IMR-90 (cell line): Measurements from ENCODE around the gene LARP1. TPM values are rescaled to one million over a fixed set of nuclear protein-coding genes. Genes with fewer than 3 reads are reported as not detected.
"Not testable (repeated sequence)": the region's sequence is repeated elsewhere in the genome, so short reads cannot be mapped to it uniquely, and the experiment has no call there.

Experiments
- ATAC-seq: fragments of 200-7000 bp; cut with Tn5 transposase; 2 replicates; pipeline ENCODE4 v1.9.1; 2020; ENCODE audit warnings: low read depth, mild to moderate bottlenecking, moderate library complexity
- BruUV-seq: library from RNA; stranded (reverse); fragments of 400-500 nt; replicated peaks from 2 replicates; lab custom pipeline; 2021; lab: Mats Ljungman, UMichigan
- CTCF ChIA-PET: fragments of 300-600 bp; formaldehyde crosslinking; extraction: SDS; loops from one replicate; lab custom pipeline; 2021; ENCODE audit warnings: antibody characterized with exemption; lab: Yijun Ruan, JAX
- POLR2A ChIA-PET: fragments of 300-600 bp; sonication (Branson Sonifier 250); formaldehyde crosslinking; loops from one replicate; lab custom pipeline; 2022; ENCODE audit warnings: antibody characterized with exemption; ENCODE audit not compliant: unreplicated experiment; lab: Charles Lee
- DNase-seq: peaks from one replicate; pipeline ENCODE4 v3.0.0; 2013
- H2AFZ ChIP-seq: replicated peaks from 2 replicates; pipeline ENCODE3; 2013; ENCODE audit warnings: low read length, mild to moderate bottlenecking; ENCODE audit not compliant: poor library complexity
- H2AK5ac ChIP-seq: 2 replicates; pipeline ENCODE4 v1.6.1; 2013; ENCODE audit warnings: low read depth, low read length, inconsistent platforms
- H2AK9ac ChIP-seq: replicated peaks from 2 replicates; pipeline ENCODE3; 2013; ENCODE audit warnings: mild to moderate bottlenecking, low read depth, low read length, moderate library complexity; ENCODE audit not compliant: poor library complexity
- H2BK120ac ChIP-seq: 2 replicates; pipeline ENCODE4 v1.6.1; 2013; ENCODE audit warnings: low read depth, low read length, inconsistent platforms
- H2BK15ac ChIP-seq: 3 replicates; pipeline ENCODE4 v1.6.1; 2013; ENCODE audit warnings: low read depth, low read length, inconsistent platforms
- H2BK20ac ChIP-seq: 2 replicates; pipeline ENCODE4 v1.6.1; 2013; ENCODE audit warnings: low read depth, mild to moderate bottlenecking, inconsistent platforms, low read length, moderate library complexity
- H2BK5ac ChIP-seq: 2 replicates; pipeline ENCODE4 v1.6.1; 2013; ENCODE audit warnings: mild to moderate bottlenecking, low read depth, low read length, inconsistent platforms; ENCODE audit not compliant: poor library complexity, severe bottlenecking
- H3K14ac ChIP-seq: replicated peaks from 2 replicates; pipeline ENCODE4 v1.6.1; 2013; ENCODE audit warnings: low read depth, low read length, inconsistent platforms
- H3K18ac ChIP-seq: 2 replicates; pipeline ENCODE4 v1.6.1; 2013; ENCODE audit warnings: low read depth, low read length, control low read depth
- H3K23ac ChIP-seq: 2 replicates; pipeline ENCODE4 v1.6.1; 2013; ENCODE audit warnings: low read depth, low read length, inconsistent platforms
- H3K27ac ChIP-seq: 2 replicates; pipeline ENCODE4 v1.5.1; 2013; ENCODE audit warnings: mild to moderate bottlenecking, control low read depth, low read length; ENCODE audit not compliant: insufficient read depth
- H3K27me3 ChIP-seq: 2 replicates; pipeline ENCODE4 v1.6.1; 2013; ENCODE audit warnings: low read length; ENCODE audit not compliant: control insufficient read depth, insufficient read depth
- H3K36me3 ChIP-seq: 2 replicates; pipeline ENCODE4 v1.6.1; 2013; ENCODE audit warnings: low read length, mixed read lengths; ENCODE audit not compliant: control insufficient read depth, insufficient read depth
- H3K4ac ChIP-seq: 2 replicates; pipeline ENCODE4 v1.6.1; 2013; ENCODE audit warnings: low read depth, low read length, inconsistent platforms
- H3K4me1 ChIP-seq: 2 replicates; pipeline ENCODE4 v1.6.1; 2013; ENCODE audit warnings: low read length, mixed read lengths; ENCODE audit not compliant: control insufficient read depth, insufficient read depth
- H3K4me2 ChIP-seq: 2 replicates; pipeline ENCODE4 v1.6.1; 2013; ENCODE audit warnings: low read depth, mild to moderate bottlenecking, control low read depth, low read length, moderate library complexity
- H3K4me3 ChIP-seq: 2 replicates; pipeline ENCODE4 v1.5.1; 2013; ENCODE audit warnings: low read depth, mild to moderate bottlenecking, control low read depth, low read length, moderate library complexity; ENCODE audit not compliant: insufficient read depth
- H3K56ac ChIP-seq: 2 replicates; pipeline ENCODE4 v1.6.1; 2013; ENCODE audit warnings: low read length, inconsistent platforms; ENCODE audit not compliant: insufficient read depth; ENCODE audit errors: extremely low read depth
- H3K79me1 ChIP-seq, 2 experiments: 2 replicates each; pipeline ENCODE4 v1.6.1; 2013; ENCODE audit warnings: low read length in 2 of 2, inconsistent platforms in 1 of 2, low read depth in 1 of 2
- H3K9ac ChIP-seq: 2 replicates; pipeline ENCODE4 v1.6.1; 2013; ENCODE audit warnings: low read depth, low read length, control low read depth
- H3K9me1 ChIP-seq: 2 replicates; pipeline ENCODE4 v1.6.1; 2013; ENCODE audit warnings: low read length, inconsistent platforms; ENCODE audit not compliant: insufficient read depth
- H3K9me3 ChIP-seq: 2 replicates; pipeline ENCODE4 v1.6.1; 2013; ENCODE audit warnings: low read length; ENCODE audit not compliant: control insufficient read depth, insufficient read depth
- H4K20me1 ChIP-seq: 2 replicates; pipeline ENCODE4 v1.6.1; 2013; ENCODE audit warnings: low read length, inconsistent platforms; ENCODE audit not compliant: insufficient read depth
- H4K5ac ChIP-seq: 2 replicates; pipeline ENCODE4 v1.6.1; 2013; ENCODE audit warnings: mild to moderate bottlenecking, low read depth, low read length, control low read depth
- H4K8ac ChIP-seq, 2 experiments: 2 replicates each; pipeline ENCODE4 v1.6.1; 2013; ENCODE audit warnings: low read depth in 2 of 2, low read length in 2 of 2, control low read depth in 1 of 2, inconsistent platforms in 1 of 2
- H4K91ac ChIP-seq: 2 replicates; pipeline ENCODE4 v1.6.1; 2013; ENCODE audit warnings: low read depth, low read length, inconsistent platforms; ENCODE audit not compliant: insufficient read depth
- WGBS, 2 experiments: methylation state at CpG; one replicate each; pipeline versions ENCODE4 v1.1.5 to v1.1.7; 2013; ENCODE audit warnings: missing lambda C conversion rate in 2 of 2; ENCODE audit not compliant: insufficient read length in 1 of 2; ENCODE audit errors: extremely low coverage in 2 of 2; 5-methylcytosine and 5-hydroxymethylcytosine counted together
- dilution Hi-C: fragments of 300-500 bp; cut with HindIII; formaldehyde crosslinking; loops from one replicate; pipeline ENCODE4 v1.14.3; 2018; ENCODE audit warnings: low sequenced_read_pairs; ENCODE audit not compliant: unreplicated experiment
- in situ Hi-C: fragments of 300-500 bp; cut with MboI; formaldehyde crosslinking; loops from 3 replicates; pipeline ENCODE4 v1.14.3; 2019; ENCODE audit warnings: low sequenced_read_pairs, inconsistent platforms, mixed read lengths
- intact Hi-C: fragments of 100-400 bp; cut with micrococcal nuclease; formaldehyde crosslinking; loops from 2 replicates; pipeline ENCODE4 v1.10.0; 2022
- polyA plus RNA-seq, 3 experiments: library from polyadenylated mRNA; depleted of rRNA; stranded (reverse); fragments of >200 nt; gene quantifications; 2 replicates each; pipeline ENCODE4 v1.2.3, GENCODE V29; 2012; ENCODE audit warnings: low replicate concordance in 1 of 3
- total RNA-seq: library from RNA; depleted of rRNA; stranded (reverse); fragments of >200 nt; gene quantifications from 2 replicates; pipeline ENCODE4 v1.2.3, GENCODE V29; 2012

The LARP1 gene
- total and polyA plus RNA-seq, 2 of the 4 experiments (the other 2 are of a cell fraction), result 47.3 to 77.4 TPM

DNA sequence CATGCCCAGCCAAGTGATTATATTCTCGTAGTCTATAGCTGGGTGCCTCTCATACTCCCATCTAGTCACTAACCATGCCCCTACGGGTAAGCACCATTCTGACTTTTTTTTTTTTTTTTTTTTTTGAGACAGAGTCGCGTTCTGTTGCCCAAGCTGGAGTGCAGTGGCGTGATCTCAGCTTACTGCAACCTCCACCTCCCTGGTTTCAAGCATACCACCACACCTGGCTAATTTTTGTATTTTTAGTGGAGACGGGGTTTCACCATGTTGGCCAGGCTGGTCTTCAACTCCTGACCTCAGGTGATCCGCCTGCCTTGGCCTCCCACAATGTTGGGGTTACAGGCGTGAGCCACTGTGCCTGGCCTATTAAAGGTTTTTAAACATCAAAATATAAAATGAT, 24.4 kb upstream of the LARP1 start:
- H3K23ac ChIP-seq, H3K18ac ChIP-seq, H3K27me3 ChIP-seq, H2BK15ac ChIP-seq, H3K4ac ChIP-seq, H3K9me3 ChIP-seq, H3K4me1 ChIP-seq, H2AFZ ChIP-seq, H2BK5ac ChIP-seq, dilution Hi-C loops, intact Hi-C loops, H3K79me1 ChIP-seq, BruUV-seq, H2AK5ac ChIP-seq, H3K56ac ChIP-seq, H3K9me1 ChIP-seq, in situ Hi-C loops, H2BK20ac ChIP-seq, H3K14ac ChIP-seq, POLR2A ChIA-PET, H4K91ac ChIP-seq, H3K27ac ChIP-seq, ATAC-seq, H2AK9ac ChIP-seq, H2BK120ac ChIP-seq, H3K36me3 ChIP-seq, H3K4me2 ChIP-seq, H4K5ac ChIP-seq, H4K20me1 ChIP-seq, H3K4me3 ChIP-seq, H4K8ac ChIP-seq, H3K9ac ChIP-seq, DNase-seq, CTCF ChIA-PET: not testable (repeated sequence)
- WGBS, 2 experiments, result 70% methylated on average over 2 of the region's 8 CpGs; no CpG with 5 or more reads in 1 of the 2 experiments
